HG03060 (cell line): ENCODE data around the gene COX6B1.
"Not testable (repeated sequence)": the region's sequence is repeated elsewhere in the genome, so short reads cannot be mapped to it uniquely, and the experiment has no call there.

Source experiments
- ATAC-seq: cut with Tn5 transposase; IDR thresholded peaks from one replicate; pipeline ENCODE4 v1.9.1; 2021; ENCODE audit warnings: low read depth, moderate number of reproducible peaks; ENCODE audit not compliant: unreplicated experiment

Gene COX6B1, protein sequence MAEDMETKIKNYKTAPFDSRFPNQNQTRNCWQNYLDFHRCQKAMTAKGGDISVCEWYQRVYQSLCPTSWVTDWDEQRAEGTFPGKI

DNA sequence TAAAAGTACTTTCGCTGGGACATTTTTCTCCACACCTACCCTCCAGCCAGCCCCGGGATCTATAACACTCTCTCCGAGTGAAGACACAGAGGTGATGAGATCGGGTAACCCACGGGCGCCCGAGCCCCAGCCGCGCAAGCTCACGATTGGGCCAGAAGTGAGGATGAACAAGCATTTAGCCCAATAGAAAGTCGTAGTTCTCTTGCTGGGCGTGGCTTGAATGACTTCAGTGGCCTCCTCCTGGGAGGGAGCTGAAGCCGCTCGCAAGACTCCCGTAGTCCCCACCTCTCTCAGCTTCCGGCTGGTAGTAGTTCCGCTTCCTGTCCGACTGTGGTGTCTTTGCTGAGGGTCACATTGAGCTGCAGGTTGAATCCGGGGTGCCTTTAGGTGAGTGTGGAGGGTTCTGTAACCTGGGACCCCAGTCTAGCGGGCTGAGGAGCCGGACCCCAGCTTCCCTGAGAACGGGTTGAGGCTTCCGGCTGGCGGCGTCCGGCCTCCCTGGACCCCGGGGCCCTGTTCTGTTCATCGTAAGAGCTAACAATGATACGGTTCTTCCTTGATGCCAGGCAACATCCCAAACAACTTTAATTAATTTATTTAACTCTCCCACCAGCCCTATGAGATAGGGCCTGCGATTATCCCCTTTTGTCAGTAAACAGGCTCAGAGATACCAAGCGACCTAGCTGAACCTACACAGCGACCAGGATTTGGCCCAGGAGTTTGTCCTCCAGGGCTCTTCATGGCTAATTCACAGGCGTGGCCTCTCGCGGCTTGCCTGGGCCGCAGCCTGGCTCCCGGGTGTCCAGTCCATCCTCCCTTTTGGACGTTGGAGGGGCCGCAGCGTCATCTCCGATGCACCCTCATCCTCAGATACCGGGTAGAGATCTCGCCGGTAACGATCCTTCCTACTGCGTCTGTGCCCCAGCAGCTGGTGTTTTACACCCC is at the start of gene COX6B1:
Gene COX6B1 (plus strand): TSS at position 307 of the 945 bp plus-strand sequence. CDS start 2,921 bp downstream, outside the sequence.
- ATAC-seq = peak; percentile 41

GRCh38 chr19:35601971-35602370 is 46.2 kb upstream of the COX6B1 start:
- ATAC-seq = no peak

DNA sequence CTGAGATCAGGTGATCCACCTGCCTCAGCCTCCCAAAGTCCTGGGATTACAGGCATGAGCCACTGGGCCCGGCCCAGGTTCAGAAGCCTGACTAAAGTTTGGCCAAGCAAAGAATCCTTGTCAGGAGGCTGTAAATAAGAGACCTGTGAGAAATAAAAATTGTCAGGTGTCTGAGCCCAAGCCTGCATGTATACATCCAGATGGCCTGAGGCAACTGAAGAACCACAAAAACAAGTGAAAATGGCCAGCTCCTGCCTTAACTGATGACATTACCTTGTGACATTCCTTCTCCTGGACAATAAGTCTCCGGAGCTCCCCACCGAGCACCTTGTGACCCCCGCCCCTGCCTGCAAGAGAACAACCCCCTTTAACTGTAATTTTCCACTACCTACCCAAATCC is 43.7 kb upstream of the COX6B1 start:
- ATAC-seq = not testable (repeated sequence)

DNA sequence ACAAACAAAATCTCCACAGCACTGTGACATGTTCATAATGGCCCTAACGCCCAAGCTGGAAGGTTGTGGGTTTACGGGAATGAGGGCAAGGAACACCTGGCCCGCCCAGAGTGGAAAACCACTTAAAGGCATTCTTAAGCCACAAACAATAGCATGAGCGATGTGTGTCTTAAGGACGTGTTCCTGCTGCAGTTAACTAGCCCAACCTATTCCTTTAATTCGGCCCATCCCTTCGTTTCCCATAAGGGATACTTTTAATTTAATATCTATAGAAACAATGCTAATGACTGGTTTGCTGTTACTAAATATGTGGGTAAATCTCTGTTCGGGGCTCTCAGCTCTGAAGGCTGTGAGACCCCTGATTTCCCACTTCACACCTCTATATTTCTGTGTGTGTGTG is 41.0 kb upstream of the COX6B1 start:
- not testable (repeated sequence) for ATAC-seq

DNA sequence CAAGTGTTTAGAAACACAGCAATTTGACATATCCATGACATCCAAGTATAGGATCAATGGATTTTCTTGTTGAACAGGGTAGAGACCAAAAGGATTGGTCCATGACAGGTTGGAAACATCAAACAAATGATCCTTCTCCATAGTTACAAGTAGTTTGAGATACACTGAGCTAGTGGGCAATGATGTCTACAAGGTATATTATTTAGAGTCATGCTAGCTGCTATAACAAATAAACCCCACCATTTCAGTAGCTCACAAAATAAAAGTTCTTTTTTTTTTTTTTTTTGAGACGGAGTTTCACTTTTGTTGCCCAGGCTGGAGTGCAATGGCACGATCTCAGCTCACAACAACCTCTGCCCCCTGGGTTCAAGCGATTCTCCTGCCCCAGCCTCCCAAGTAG is 40.5 kb upstream of the COX6B1 start:
- no peak for ATAC-seq

DNA sequence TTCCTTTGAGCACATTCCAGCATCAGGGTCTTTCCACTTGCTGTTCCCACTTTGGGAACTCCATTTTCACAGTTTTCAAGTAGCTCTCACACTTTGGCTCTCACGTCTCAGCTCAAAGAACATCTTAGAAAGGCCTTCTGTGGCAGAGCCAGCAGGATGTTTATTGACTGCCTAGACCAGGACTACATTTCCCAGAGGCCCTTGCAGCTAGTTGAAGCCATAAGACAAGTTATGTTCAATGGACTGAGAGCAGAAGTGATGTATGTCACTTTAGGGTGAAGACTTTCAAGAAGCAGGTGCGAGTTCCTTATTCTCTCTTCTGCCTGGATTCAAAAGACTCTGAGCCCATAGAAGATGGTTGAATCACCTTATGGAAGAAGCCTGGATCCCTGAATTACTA is 39.9 kb upstream of the COX6B1 start:
- ATAC-seq = no peak

DNA sequence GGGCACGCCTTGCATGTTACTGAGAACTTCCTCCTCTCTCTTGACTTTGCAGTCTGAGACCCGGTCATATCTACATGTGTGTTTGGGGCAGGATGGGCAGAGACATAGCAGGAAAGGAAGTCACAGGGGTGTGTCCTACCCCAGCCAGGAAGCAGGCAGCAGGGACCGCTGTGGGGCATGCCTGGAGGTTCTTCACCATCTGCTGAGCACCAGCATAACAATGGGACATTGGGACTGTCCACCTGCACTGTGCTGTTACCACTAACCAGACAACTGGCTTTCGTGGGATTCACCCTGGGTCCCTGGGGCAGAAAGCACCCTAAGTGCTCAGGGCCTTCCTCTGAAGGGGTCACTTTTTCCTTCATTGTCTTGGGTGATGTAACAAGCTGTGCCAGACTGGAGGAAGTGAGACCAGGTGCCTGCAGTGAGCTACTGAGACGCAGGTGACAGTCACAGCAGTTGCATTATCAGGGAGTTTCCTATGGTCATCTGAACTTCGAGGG is 38.2 kb upstream of the COX6B1 start:
- ATAC-seq = no peak

DNA sequence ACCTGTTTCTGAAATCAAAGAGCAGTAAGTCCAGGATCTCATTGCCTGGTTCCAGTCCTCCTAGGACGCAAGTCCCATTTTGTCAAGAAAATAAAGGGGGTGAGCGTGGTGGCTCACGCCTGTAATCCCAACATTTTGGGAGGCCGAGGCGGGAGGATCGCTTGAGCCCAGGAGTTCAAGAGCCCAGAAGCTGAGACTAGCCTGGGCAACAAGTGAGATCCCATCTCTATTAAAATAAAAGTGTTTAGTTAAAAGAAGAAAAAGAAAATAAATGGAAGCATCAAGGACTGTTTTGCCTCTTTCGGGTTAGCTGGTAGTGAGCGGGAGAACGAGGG is 35.9 kb upstream of the COX6B1 start:
- no peak for ATAC-seq

- ATAC-seq = peak; percentile 71
Observed at GRCh38 chr19:35612559-35613321, 35.4 kb upstream of the COX6B1 start, which contains the start of gene HAUS5. TSS of gene HAUS5 (plus strand) at chr19:35612735. CDS start at chr19:35612795, 60 bp downstream.

DNA sequence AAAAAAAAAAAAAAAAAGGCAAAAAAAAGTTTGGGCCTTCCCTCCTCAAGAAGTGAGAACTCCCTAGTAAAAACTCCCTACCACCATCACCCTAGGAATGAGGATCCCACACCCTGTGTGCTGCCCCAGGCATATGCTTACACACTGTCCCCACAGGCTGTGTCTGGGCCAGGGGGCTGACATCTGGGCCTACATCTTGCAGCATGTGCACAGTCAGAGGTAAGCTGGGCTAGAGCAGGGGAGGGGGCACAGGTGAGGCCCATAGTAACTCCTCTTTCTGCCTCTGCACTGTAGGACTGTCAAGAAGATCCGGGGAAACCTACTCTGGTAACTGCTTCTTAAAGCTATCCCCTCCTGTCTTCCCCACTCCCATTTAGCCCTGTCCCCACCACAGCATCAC is 34.5 kb upstream of the COX6B1 start:
- ATAC-seq = no peak

GRCh38 chr19:35615036-35615435 is 33.1 kb upstream of the COX6B1 start:
- ATAC-seq = no peak

DNA sequence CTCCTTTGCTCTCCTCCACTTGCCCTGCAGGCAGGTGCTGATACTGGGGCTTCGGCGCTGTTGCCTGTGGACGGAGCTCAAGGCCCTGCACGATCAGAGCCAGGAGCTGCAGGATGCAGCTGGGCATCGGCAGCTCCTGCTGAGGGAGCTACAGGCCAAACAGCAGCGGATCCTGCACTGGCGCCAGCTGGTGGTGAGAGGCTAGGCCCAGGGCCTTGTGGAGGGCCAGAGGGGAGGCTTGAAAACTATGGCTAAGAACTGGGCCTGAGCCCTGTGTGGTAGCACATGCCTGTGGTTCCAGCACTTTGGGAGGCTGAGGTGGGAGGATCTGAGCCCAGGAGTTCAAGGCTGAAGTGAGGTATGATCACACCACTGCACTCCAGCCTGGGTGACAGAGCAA is 29.3 kb upstream of the COX6B1 start:
- no peak for ATAC-seq

- ATAC-seq = no peak
Observed at GRCh38 chr19:35619290-35619923, 28.7 kb upstream of the COX6B1 start.

GRCh38 chr19:35620001-35620400 is 28.1 kb upstream of the COX6B1 start:
- ATAC-seq = no peak

DNA sequence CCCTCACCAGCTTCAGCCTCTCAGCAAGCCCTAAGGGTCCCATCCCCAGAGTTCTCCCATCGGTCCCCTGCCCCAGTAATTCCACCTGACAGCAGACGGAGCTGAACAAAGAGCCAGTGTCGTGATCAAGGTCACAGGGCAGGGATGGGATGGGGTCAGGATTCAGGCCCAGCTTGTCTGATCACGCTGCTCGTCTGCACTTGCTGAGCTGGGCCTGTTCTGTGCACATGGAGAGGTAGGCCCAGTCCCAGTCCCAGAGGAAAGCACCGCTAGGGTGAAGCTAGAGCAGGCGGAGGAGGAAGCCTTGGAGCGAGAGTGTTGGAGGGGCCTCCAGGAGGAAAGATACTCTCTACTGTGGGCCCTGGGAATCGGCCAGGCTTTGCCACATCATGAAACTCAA is 26.4 kb upstream of the COX6B1 start:
- no peak for ATAC-seq

- ATAC-seq = no peak
Observed at GRCh38 chr19:35622750-35623149, 25.4 kb upstream of the COX6B1 start.

GRCh38 chr19:35623327-35624010 is 24.7 kb upstream of the COX6B1 start:
- no peak for ATAC-seq

- no peak for ATAC-seq
Observed at GRCh38 chr19:35628264-35628564, 19.9 kb upstream of the COX6B1 start.

GRCh38 chr19:35628565-35629331 is 19.4 kb upstream of the COX6B1 start, which contains the start of gene RBM42:
TSS of gene RBM42 (plus strand) at chr19:35629036. CDS start at chr19:35629154, 118 bp downstream.
- ATAC-seq = peak; percentile 94

- ATAC-seq = no peak
Observed at GRCh38 chr19:35629332-35629633, 18.8 kb upstream of the COX6B1 start.
